Left kidney (tissue), 2 donors: ENCODE measurements around the gene ZNRD2. TPM values are rescaled to one million over a fixed set of nuclear protein-coding genes. Genes with fewer than 3 reads are reported as not detected.
A peak's percentile ranks its signal among the peaks of the same experiment; 100 is the strongest.

ENCODE experiments used
- DNase-seq: peaks from one replicate; pipeline ENCODE4 v3.0.0-alpha.2; 2013
- polyA plus RNA-seq: library from polyadenylated mRNA; unstranded; fragments of 120-200 nt; gene quantifications from one replicate; pipeline ENCODE4 v1.2.1, GENCODE V29; 2013; ENCODE audit not compliant: insufficient read length

Gene ZNRD2
- polyA plus RNA-seq, 1 donor, result 37.5 TPM

DNA sequence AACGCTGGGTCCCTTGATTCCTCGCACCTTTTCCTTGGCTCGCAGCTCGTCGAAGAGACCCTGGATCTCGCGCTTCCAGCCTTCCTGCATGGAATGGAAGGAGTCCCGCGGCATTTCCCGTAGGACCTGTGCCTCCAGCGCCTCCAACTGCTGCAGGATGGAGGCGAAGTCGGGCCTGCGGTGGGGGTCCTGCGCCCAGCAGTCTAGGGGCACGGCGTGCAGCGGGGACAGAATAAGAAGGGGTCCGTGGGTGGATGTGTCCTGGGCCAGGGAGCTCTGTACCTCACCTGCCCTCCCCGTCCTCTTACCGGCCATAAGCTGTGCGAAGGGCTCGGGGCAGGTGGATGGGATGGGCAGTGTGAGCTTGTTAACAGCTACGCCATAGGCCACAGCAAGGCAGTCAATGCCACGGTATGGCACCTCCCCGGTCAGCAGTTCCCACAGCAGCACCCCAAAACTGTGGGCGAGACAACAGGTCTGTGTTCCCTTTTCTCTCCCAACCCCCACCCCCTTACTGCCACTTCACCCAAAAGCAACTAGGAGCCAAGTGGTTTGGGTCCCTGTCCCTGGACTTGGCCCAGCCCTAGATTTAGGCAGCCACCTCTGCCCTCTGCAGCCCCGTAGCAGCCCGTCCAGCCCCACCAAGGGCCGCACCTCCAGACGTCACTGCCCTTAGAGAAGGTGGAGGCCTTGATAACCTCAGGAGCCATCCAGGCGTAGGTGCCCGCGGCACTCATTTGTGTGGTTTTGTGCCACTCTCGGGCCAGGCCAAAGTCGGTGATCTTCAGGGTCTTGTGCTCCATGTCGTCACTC lies 37.5 kb downstream of the ZNRD2 start:
- no peak for DNase-seq

DNA sequence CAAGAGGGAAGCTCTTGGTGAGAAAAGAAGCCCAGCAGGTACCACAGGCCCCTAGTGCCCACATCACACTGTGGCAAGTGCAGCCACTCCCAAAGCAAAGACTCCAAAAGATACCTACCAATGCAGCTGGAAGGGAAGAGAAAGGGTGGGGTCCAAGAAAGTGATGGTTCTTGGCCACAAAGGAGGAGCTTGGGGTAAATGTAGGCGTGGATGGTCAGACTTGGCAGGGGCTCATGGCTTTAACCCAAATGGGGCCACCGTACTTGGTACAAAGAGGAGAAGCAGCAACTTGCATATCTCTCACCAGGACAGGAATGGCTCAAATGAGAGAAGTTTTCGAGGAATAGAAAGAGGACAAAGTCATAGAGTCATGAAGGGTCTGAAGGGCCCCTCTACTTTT lies 39.0 kb downstream of the ZNRD2 start:
- DNase-seq, result no peak

DNA sequence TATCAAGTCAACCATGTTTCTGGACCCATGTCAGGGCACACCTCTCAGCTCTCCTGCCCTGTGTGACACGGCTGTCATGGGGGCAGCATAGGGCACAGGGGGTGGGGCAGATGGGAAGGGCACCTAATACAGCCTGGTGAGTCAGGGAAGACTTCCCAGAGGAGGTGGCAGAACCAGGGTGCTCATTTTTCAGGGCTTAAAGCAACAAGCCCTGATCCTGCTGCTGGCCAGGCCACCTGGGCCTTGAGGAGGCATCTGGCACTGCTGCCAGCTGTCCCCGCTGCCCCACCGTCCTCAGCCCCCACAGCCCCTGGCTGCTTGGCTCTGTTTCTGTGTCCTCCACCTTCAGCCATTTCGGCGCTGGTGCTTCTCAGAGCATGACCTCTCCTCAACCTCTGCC lies 39.4 kb downstream of the ZNRD2 start:
- no peak for DNase-seq

DNA sequence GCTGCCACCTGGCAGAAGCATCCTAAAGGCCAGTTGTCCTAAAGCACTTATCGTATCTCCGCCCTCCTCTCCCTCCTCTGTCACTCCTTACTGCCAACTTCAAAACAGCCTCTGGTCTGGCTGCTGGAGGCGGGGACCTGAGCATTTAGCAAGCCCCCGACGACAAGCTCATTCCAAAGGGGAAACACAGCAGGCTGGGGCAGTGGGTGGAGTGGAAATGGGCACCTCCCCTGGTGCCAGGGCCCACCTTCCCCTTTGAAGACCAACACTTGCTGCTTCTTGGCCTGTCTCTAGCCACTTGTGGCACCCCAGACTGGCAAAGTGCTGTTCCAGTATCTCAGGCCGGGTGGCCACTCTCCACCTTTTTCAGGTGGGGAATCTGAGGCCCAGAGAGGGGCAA lies 40.1 kb downstream of the ZNRD2 start:
- DNase-seq, result no peak

DNA sequence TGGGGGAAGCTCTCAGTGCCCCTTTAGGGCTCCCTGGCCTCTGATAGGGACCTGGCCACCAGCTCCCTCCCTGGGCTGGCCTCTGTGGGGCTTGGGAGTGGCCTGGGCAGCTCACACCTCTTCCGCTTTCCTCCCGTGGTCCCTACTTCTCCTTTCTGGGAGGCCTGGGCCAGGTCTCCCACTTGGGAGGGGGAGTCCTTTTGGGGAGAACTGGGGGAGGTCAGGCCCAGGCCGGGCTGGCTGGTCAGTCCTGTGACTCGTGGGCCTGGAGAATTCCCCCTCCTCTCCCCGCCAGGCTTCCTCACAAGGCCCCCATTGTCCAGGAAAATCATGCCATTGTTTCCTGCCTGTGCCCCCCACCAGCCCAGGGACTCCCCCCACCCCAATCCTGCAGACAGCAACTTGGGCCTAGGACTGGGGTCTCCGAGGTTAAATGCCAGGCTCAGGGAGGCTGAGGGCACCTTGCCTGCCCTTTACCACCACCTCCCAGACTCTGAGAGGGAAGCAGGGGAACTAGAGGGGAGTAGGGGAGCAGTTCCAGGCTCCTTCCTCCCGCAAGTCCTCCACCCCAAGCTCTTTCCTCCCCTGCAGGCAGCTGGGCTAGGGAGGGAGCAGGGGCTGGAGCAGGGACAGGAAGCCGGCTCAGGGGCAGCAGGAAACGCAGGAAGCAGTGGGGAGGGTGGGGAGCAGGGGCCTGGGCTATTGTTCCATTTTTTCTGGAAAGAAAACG lies 40.9 kb downstream of the ZNRD2 start:
- DNase-seq, result no peak

DNA sequence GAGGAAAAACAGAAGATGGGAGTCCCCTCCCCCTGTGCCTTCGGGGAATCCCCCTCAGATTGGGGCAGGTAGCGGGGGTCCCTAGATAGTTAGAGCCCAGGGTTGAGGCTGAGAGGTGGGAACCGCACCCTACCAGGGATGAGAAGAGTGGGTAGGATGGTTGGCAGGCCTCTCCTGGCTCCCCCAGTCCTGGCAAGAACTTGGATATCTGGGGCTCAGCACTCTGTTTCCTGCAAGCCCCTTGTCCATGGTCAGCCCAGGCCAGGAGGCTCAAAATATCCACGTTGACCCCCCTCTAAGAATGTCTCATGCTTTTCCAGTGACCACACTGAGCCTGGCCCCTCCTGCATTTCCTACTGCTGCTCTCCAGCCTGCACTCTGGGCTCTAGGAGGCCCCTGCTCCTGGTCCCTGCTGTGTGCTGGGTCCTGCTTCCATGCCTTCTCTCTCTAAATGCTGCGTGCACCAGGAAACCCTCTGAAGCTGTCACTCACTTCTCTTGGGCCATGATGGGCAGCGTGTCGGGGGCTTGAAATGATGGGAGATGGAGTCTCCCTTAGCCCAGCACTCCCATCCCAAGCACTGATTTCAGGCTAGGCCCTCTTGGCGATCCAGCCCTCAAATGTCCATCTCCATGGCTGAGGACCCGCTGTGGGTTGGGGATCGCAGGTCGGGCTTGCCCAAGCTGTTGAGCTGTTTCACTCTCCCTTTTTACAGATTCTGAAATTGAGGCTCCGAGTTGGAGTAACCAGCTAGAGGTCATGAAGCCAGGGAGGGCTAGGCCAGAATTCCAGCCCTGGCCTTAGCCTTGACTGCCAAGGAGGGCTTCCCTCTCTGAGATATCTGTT lies 41.7 kb downstream of the ZNRD2 start:
- no peak for DNase-seq

DNA sequence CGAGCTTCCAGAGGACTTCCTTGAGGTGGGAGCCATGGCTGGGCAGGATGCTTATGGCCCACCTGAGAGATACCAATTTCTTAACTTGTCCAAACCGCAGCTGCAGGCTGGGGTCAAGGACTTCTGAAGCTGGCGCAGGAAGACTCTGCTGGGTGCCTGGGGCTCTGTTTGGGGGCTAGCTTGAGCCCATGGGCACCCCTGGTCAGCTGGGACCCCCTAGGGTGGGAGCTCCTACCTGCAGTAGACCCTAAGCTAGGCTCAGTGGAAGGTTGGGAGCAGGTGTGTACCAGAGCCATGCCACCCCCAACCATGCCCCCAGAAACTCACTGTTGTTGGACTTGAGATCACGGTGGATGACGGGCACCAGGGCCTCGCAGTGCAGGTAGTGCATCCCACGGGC lies 42.4 kb downstream of the ZNRD2 start:
- DNase-seq, result no peak

DNA sequence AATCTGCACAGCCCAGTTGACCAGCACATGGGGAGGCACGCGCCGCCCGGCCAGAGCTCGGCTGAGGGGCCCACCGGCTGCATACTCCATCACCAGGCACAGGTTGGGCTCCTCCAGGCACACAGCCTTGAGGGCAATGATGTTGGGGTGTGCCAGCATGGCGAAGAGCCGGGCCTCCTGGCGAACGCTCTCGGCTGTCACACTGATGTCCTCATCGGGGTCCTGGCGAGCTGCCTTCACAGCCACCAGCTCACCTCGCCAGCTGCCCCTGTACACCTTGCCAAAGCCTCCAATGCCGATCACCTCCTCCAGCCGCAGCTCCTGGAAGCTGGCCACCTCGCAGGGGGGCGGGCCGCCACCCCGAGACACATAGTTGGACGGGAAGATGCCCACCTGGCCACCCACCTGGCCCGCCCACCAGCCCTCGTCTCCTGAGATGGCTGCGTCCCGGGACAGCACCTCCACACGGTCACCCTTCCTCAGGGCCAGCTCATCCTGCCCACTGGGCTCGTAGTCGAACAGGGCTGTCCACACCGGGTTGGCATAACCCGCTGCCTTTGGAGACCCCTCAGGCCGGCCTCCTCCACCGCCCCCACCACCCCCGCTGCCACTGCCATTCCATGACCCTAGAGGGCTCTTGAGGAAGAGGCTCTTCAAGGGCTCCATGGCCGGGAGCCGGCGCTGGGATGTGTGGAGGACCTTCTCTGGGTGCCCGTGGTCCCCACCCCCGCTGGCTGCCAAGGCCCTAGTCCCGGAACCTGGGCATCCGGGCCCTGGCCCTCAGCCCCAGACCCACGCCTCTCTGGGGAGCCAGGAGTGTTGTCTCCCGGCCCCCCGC lies 43.0 kb downstream of the ZNRD2 start:
- no peak for DNase-seq

DNA sequence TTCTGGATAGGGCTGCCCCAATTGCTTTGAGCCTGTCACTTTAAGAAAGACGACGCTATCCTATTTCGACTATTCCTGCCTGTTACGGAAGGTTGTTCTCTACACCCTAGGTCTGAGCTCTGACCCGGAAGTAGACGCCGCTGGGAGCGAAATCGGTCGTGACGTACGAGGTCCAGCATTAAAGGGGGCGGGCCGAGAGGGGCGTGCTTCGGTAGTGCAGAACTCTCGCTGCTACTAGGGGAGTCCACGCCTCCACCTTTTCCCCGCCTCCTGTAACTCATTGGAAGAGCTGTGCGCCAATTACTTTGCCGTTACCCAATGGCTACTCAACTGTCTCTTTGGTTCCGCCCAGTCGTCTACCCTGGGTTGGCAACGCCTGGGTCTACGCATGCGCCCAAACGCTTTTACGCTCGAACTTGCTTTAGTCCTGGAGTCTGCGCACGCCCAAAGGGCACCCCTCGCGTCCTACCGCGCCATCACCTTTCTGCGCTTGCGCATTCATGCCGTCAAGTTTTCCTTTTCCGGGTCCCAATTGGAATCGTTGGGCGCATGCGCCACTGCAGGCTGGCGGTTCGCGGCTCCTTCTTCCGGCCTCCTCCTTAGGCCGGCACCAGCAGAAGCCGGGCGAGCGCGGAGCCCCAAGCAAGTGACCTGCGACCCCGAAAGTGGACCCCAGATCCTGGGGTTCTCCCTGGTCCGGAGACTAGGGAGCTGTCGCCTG lies 45.1 kb downstream of the ZNRD2 start, which contains the start of gene PCNX3:
Gene PCNX3 (plus strand): TSS at position 548 of the 721 bp plus-strand sequence. CDS start 536 bp downstream, outside the sequence.
- DNase-seq, result peak; percentile 100

DNA sequence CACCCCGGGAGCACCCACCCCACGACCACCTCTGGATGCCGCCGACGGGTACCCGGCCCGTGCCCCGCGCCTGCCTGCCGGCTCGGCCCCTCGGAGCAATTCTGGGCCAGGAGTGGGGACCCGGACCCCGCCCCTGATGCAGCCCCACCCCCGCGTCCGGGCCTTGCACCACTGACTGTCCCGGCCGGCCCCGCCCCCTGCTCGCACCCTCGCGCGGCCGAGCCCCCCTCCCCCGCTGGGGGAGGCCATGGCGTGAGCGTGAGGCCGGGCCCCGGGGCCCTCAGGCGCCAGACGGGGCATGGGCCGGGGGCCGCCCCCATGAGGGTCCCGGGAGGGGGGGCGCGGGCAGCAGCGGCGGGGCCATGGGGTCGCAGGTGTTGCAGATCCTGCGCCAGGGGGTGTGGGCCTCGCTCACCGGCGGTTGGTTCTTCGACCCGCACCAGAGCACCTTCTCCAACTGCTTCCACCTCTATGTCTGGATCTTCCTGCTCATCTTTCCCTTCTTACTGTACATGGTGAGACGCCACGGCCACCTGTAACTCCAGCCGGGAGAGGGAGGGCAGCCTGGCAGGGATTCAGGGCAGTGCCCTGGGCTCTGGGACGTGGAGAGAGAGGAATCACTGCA lies 45.8 kb downstream of the ZNRD2 start:
- no peak for DNase-seq

DNA sequence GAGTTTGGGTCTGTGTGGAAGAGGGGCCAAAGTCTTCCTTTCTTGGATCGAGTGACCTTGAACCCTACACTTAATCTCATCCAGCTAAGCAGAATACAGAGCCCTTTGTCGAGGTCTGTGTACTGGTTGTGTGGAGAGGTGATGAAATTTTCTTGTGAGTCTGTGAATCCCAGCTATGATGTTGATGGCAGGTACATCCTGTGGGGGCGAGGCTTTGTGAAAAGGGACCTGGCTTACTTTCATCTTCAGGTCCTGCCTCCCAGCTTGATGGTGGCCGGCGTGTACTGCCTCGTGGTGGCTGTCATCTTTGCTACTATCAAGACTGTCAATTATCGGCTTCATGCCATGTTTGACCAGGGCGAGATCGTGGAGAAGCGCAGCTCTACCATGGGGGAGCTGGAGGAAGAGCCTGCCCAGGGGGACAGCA lies 46.3 kb downstream of the ZNRD2 start:
- DNase-seq, result no peak

DNA sequence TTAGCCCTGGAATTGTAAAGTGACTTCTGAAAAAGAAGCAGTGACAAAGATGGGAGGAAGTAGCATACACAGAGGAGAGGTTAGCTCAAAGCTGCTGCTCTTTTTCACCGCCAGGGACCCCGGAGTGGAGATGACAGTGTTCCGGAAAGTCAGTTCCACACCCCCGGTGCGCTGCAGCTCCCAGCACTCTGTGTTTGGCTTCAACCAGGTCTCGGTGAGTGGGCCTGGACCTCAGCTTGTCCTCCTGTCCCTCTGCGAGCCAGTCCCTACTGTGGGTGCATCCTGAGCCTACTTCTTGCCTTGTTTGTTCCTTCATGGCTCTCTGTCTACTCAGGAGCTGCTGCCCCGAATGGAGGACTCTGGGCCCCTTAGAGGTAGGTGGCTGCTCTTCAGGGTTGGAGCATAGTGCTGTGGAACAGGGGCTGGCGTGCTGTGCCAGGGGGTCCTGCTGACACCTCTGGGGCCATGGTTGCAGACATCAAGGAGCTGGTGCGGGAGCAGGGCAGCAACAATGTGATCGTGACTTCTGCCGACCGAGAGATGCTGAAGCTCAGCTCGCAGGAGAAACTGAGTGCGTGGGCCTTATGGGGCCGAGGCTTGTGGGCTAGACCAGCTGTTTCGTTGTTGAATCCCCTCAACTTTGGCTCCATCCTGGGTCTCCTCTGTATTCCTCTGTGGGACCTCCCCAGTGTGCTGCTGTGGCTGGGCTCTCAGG lies 47.0 kb downstream of the ZNRD2 start:
- no peak for DNase-seq

DNA sequence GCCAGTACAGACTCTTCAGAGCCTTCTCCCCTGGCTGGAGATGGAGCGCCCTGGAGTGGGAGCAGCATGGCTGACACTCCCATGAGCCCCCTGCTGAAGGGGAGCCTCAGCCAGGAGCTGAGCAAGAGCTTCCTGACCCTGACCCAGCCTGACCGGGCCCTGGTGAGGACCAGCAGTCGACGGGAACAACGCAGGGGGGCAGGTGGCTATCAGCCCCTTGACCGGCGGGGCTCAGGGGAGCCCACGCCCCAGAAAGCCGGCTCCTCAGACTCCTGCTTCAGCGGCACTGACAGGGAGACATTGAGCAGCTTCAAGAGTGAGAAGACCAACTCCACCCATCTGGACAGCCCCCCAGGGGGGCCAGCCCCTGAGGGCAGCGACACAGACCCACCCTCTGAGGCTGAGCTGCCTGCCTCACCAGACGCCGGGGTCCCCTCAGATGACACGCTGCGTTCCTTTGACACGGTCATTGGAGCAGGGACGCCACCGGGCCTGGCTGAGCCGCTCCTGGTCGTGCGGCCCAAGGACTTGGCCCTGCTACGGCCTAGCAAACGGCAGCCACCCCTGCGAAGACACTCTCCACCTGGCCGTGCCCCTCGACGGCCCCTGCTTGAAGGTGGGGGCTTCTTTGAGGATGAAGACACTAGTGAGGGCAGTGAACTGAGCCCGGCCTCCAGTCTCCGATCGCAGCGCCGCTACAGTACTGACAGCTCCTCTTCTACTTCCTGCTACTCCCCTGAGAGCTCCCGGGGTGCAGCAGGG lies 47.9 kb downstream of the ZNRD2 start:
- no peak for DNase-seq

DNA sequence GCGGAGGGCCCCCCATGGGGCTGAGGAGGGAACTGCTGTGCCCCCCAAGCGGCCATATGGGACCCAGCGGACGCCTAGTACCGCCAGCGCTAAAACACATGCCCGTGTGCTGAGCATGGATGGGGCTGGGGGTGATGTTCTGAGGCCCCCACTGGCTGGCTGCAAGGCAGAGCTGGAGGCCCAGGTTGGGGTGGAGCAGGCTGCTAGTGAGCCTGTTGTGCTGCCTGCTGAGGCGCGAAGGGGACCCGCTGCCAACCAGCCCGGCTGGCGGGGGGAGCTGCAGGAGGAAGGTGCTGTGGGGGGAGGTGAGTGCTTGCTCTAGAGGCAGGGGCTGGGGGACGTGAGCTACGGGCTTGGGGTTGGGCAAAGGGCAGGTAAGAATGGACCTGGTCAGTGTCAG lies 48.5 kb downstream of the ZNRD2 start:
- no peak for DNase-seq

DNA sequence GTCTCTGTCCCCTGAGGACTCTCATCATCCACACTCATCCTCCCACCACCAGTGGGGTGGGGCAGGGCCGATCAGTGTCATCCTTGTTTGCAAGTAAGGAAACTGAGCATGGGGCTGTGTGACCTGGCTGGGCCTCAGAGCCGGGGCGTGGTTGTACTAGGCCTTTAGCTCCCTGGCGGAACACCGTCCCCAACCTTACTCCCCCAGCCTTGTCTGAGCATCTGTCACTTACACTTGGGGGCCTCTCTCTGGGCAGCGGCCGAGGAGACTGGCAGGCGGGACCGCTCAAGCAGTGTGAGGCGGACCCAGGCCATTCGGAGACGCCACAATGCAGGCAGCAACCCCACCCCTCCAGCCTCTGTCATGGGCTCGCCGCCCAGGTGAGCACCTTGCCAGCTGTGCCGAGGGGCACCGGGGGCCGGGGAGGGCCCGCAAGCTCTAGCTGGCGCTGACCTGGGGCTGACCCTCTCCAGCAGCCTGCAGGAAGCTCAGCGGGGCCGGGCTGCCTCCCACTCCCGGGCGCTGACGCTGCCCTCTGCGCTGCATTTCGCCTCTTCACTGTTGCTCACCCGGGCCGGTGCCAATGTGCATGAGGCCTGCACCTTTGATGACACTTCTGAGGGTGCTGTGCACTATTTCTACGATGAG lies 49.1 kb downstream of the ZNRD2 start:
- DNase-seq, result no peak

DNA sequence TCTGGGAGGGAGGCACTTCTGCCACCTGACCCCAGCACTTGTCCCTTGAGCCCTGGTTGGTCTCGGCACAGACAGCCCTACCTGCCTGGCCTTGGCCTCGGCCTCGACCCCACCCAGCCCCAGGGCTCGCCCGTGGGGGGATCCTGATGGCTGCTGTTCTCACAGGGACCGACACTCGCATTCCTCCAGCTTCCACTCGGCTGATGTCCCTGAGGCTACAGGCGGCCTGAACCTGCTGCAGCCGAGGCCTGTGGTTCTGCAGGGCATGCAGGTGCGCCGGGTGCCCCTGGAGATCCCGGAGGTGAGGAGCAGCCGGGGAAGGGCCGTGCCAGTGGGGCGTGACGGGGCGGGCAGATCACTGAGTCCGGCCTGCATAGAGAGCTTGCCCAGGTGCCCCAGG lies 50.4 kb downstream of the ZNRD2 start:
- no peak for DNase-seq

DNA sequence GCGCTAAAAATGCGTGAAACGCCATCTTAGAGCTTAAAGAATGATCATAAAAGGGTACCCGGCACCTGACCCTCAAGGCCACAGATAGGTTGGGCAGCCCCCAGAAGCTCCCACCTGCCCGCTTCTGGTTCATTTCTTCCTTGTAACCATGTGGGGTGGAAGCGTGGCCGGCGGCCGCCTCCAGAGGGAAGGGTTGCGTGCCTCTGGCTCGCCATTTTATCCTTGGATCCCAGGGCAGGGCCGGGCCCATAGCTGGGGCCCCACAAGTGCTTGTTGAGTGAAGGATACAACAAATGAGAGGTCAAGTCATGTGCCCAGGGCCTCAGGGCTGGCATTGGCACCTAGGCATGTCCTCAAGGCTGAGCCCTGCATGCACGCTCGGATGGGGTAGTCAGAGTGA lies 51.2 kb downstream of the ZNRD2 start:
- DNase-seq, result no peak
